ENCODE data around the gene TRAPPC8. TPM values are rescaled to one million over a fixed set of nuclear protein-coding genes. Genes with fewer than 3 reads are reported as not detected.

TRAPPC8 gene
- polyA plus RNA-seq, 1 donor from 2014 or later, result 57.8 TPM

- Histone ChIP-seq H3F3A (ENCODE audit: insufficient read depth, low read length, poor library complexity, severe bottlenecking) (peaks cover 2% of the 10 kb centered on the region), H3K4me2 (ENCODE audit: low read length) (no peak overlapping the region), H3K4me3 (ENCODE audit: low read length) (no peak overlapping the region)
These were observed 3.5 kb upstream of the TRAPPC8 start for GRCh38 chr18:31946305-31947046.

More at GRCh38 chr18:31946305-31947046, 3.5 kb upstream of the TRAPPC8 start:
- Histone ChIP-seq H3K36me3 (ENCODE audit: insufficient read depth, low read length) (no peaks in the 10 kb centered on the region), H2AFZ (ENCODE audit: low read depth, low read length) (no peak overlapping the region), H3K27me3 (ENCODE audit: insufficient read depth, low read depth, low read length) (no peaks in the 10 kb centered on the region), H3K9me2 (ENCODE audit: insufficient read depth, low read length) (no peaks in the 10 kb centered on the region), H3K9me3 (ENCODE audit: low read length) (no peaks in the 10 kb centered on the region), H3K27ac (ENCODE audit: low read length) (no peak overlapping the region), H4K20me1 (ENCODE audit: insufficient read depth) (no peaks in the 10 kb centered on the region), H3K79me2 (replicated peaks; ENCODE audit: insufficient read depth, low read length) (peaks cover 8% of the 10 kb centered on the region), H3K9ac (ENCODE audit: low read length) (no peak overlapping the region)
- TF ChIP-seq POLR2AphosphoS5 (IDR thresholded peaks at IDR 0.05), result no peak
- no peak for TF ChIP-seq RAD21 (conservative IDR thresholded peaks at IDR 0.05)
- TF ChIP-seq SMC3 (conservative IDR thresholded peaks at IDR 0.05; ENCODE audit: poor library complexity), result no peak
- no peak for TF ChIP-seq TAF1 (IDR thresholded peaks at IDR 0.05; ENCODE audit: low read depth)
- TF ChIP-seq REST (IDR thresholded peaks at IDR 0.05; ENCODE audit: borderline replicate concordance), result no peak
- no peak for TF ChIP-seq CTCF (IDR thresholded peaks at IDR 0.05; ENCODE audit: poor library complexity, severe bottlenecking)
- TF ChIP-seq MXI1 (conservative IDR thresholded peaks at IDR 0.05; ENCODE audit: poor library complexity, severe bottlenecking), result no peak
- no peak for TF ChIP-seq EP300 (conservative IDR thresholded peaks at IDR 0.05; ENCODE audit: poor library complexity, severe bottlenecking)
- no peak for TF ChIP-seq EZH2 (IDR thresholded peaks at IDR 0.05; ENCODE audit: borderline replicate concordance, insufficient read depth, low read length, poor library complexity, severe bottlenecking)

Measured in neural cell (in vitro differentiated cells).